ENCODE measurements around the gene PRAME. TPM values are rescaled to one million over a fixed set of nuclear protein-coding genes. Genes with fewer than 3 reads are reported as not detected.

PRAME gene
- total and polyA plus RNA-seq, 2 donors (not counting 3 experiments of a cell fraction or from before 2014, with no cell fraction given): 0.07 TPM; not detected in 1

DNA sequence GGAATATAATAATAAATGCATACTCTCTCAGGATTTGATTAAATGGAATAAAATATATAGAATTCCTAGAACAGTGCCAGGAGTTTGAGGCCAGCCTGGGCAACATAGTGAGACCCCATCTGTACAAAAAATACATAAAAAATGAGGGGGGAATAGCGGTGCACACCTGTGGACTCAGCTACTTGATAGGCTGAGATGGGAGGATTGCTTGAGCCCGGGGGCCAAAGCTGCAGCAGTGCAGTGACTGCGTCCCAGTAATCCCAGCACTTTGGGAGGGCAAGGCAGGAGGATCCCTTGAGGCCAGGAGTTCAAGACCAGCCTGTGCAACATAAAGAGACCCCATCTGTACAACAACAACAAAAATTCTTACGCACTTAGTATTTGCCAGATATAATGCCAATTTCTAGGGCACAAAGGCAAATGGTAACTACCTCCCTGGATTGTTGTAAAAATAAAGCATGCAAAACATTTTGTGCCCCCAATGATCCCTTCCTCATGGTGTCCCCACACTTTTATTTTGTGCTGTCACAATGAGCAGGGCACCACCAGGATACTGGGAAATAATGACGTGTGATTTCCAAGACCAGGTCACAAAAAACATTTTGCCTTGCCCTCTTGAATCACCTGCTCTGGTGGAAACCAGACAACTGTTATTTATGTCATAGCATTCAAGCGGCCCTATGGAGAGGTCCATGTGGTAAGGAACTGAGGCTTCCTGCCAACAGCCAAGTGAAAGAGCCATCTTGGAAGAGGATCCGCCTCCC lies 20.7 kb downstream of the PRAME start:
- H3K9me3 ChIP-seq (replicated peaks; ENCODE audit: control insufficient read depth, insufficient read depth, low read length): no peaks in the 10 kb centered on the region
- peaks cover 0 to 3% of the 10 kb centered on the region in 2 experiments for H3K27me3 ChIP-seq (ENCODE audit: control insufficient read depth in 2 of 2, insufficient read depth in 2 of 2, low read length in 2 of 2)
- ChIA-PET POLR2A (no interaction called here), CTCF (interaction anchor here (1.3 kb wide), 1 partner anchor 38 kb away, joined by 7 read pairs; no protein-coding TSS in a partner anchor)
- dilution Hi-C loops (cut with MboI; ENCODE audit: extremely low pct_ligation_motif_present, low sequenced_read_pairs) (no loop called here), intact Hi-C loops (cut with micrococcal nuclease) (no loop called here)
- H3K79me2 ChIP-seq (ENCODE audit: control insufficient read depth, insufficient read depth, low read length): no peaks in the 10 kb centered on the region
- no peak overlapping the region for H3K4me3 ChIP-seq (replicated peaks in 1 of 3; ENCODE audit: insufficient read depth in 1 of 3, low read depth in 1 of 3, low read length in 3 of 3)
- no peaks in the 10 kb centered on the region for H4K20me1 ChIP-seq (replicated peaks; ENCODE audit: control insufficient read depth, extremely low read depth, insufficient read depth, low read length)
- BruUV-seq (replicated peaks): no TSS peak
- H3K4me1 ChIP-seq (ENCODE audit: control insufficient read depth, extremely low read depth, insufficient read depth, low read length): no peaks in the 10 kb centered on the region
- TF ChIP-seq FOS (IDR thresholded peaks at IDR 0.05; ENCODE audit: borderline replicate concordance, insufficient read depth, low read length): no peak
- no peak for TF ChIP-seq EZH2 (IDR thresholded peaks at IDR 0.05; ENCODE audit: borderline replicate concordance, low read depth, low read length, severe bottlenecking)
- TF ChIP-seq GATA2 (IDR thresholded peaks at IDR 0.05; ENCODE audit: insufficient read depth, insufficient read length, low read depth, low read length): no peak
- no peak for TF ChIP-seq JUN (IDR thresholded peaks at IDR 0.05; ENCODE audit: borderline replicate concordance, insufficient read depth, insufficient read length, low read depth)
- TF ChIP-seq MYC (IDR thresholded peaks at IDR 0.05; ENCODE audit: low read depth, low read length): no peak
- TF ChIP-seq, protein P1, sequence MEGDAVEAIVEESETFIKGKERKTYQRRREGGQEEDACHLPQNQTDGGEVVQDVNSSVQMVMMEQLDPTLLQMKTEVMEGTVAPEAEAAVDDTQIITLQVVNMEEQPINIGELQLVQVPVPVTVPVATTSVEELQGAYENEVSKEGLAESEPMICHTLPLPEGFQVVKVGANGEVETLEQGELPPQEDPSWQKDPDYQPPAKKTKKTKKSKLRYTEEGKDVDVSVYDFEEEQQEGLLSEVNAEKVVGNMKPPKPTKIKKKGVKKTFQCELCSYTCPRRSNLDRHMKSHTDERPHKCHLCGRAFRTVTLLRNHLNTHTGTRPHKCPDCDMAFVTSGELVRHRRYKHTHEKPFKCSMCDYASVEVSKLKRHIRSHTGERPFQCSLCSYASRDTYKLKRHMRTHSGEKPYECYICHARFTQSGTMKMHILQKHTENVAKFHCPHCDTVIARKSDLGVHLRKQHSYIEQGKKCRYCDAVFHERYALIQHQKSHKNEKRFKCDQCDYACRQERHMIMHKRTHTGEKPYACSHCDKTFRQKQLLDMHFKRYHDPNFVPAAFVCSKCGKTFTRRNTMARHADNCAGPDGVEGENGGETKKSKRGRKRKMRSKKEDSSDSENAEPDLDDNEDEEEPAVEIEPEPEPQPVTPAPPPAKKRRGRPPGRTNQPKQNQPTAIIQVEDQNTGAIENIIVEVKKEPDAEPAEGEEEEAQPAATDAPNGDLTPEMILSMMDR (IDR thresholded peaks at IDR 0.05; ENCODE audit: extremely low read depth in 1 of 2, insufficient read depth in 1 of 2, low read depth in 1 of 2, low read length in 2 of 2): no peak
- TF ChIP-seq POLR2AphosphoS5 (IDR thresholded peaks at IDR 0.05; ENCODE audit: insufficient read depth, low read depth, low read length): no peak
- TF ChIP-seq, protein P2, sequence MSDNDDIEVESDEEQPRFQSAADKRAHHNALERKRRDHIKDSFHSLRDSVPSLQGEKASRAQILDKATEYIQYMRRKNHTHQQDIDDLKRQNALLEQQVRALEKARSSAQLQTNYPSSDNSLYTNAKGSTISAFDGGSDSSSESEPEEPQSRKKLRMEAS (IDR thresholded peaks at IDR 0.05; ENCODE audit: insufficient read depth, insufficient read length): no peak
- TF ChIP-seq POLR2A (IDR thresholded peaks at IDR 0.05; ENCODE audit: low read depth, low read length): no peak
- no peak overlapping the region for H3K27ac ChIP-seq (ENCODE audit: insufficient read depth, low read depth, low read length)
- H3K9me1 ChIP-seq (replicated peaks; ENCODE audit: control insufficient read depth, extremely low read depth, insufficient read depth, low read length): no peaks in the 10 kb centered on the region
- no peak for DNase-seq (ENCODE audit: low read depth, low spot score)
- no peak overlapping the region for H2AFZ ChIP-seq (ENCODE audit: low read depth, low read length)
- no peaks in the 10 kb centered on the region for H3K36me3 ChIP-seq (ENCODE audit: control insufficient read depth in 2 of 2, extremely low read depth in 1 of 2, insufficient read depth in 2 of 2, low read length in 2 of 2)
- H3K9ac ChIP-seq (replicated peaks; ENCODE audit: extremely low read depth, insufficient read depth, low read length): no peak overlapping the region
- H3K4me2 ChIP-seq (ENCODE audit: insufficient read depth, low read length): no peak overlapping the region
- no peak for FAIRE-seq

Measured in endothelial cell of umbilical vein (primary cell).